ENCODE results near the gene USF2.

The USF2 gene

GRCh38 chr19:35247526-35248309 is 21.0 kb upstream of the USF2 start:
- DNase-seq (ENCODE audit: low read depth), result no peak
- TF ChIP-seq CTCF (conservative IDR thresholded peaks at IDR 0.05; ENCODE audit: low read depth, low read length), result peak; percentile 38
- peak overlapping the region; percentile 56 for H3K4me3 ChIP-seq (ENCODE audit: low read length)

GRCh38 chr19:35248310-35249145 is 20.2 kb upstream of the USF2 start, which contains the start of gene LSR:
TSS of gene LSR (plus strand) at chr19:35249002. CDS start at chr19:35249023, 21 bp downstream.
- no peak for TF ChIP-seq CTCF (conservative IDR thresholded peaks at IDR 0.05; ENCODE audit: low read depth, low read length)
- no peak for DNase-seq (ENCODE audit: low read depth)
- peak within 1 kb of the TSS; percentile 56 for H3K4me3 ChIP-seq (ENCODE audit: low read length)

DNA sequence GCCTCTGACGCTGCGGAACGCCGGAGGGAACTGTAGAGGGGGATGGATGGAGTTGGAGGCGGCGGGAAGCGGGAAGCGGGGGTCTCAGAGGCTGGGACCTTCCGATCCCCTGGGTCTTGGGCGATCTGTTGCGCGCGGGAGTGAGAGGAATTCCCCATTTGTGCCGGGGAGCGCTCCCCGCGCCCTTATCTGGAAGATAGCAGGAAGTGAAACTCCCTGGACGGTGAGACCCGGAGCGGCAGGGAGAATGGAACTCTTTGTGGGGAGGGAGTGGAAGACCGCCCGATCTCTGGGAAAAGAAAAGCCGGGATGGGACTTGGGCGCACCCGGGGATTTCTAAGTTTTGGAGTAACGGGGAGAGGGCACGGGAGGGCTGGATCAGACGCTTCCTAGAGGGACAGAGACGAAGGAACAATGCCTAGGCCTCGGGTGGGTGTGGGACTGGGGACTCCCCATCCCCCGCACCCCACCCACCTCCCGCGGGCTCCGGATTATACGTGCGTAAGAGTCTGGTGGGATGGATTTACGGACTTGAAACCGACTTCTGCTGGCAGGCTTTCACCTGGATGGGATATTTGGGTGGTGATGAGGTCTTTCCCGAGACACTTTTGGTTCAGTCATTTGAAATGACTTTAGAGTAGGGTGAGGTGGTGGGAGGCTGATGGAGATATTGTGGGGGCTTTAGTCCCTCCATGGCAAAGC is 19.5 kb upstream of the USF2 start:
- no peak for DNase-seq (ENCODE audit: low read depth)
- peak overlapping the region; percentile 56 for H3K4me3 ChIP-seq (ENCODE audit: low read length)
- no peak for TF ChIP-seq CTCF (conservative IDR thresholded peaks at IDR 0.05; ENCODE audit: low read depth, low read length)

DNA sequence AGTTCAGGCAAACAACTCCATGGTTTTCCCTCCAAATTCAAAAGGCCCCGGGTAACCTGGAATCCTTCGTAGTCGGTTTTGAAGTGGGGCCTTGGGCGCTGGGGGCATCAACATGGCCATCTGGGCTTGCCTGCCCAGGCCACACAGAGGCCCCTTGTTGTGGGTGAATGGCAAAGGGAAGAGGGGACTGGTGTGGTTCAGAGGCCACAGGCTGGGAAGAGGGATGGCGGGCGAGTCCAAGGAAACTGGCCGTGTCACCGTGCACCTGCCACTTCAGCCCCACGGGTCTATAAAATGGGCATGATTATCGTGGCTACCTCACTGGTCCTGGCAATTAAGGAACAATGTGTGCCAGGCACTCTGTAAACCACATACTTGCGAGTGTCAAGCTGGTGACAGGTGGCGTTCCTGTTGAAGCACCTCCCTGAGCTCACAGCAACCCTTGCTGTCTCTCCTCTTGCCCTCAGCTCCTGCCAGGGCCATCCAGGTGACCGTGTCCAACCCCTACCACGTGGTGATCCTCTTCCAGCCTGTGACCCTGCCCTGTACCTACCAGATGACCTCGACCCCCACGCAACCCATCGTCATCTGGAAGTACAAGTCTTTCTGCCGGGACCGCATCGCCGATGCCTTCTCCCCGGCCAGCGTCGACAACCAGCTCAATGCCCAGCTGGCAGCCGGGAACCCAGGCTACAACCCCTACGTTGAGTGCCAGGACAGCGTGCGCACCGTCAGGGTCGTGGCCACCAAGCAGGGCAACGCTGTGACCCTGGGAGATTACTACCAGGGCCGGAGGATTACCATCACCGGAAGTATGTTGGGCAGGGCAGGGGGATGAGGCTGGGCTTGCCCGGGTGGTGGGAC is 18.7 kb upstream of the USF2 start:
- H3K4me3 ChIP-seq (ENCODE audit: low read length), result peak overlapping the region; percentile 56
- no peak for TF ChIP-seq CTCF (conservative IDR thresholded peaks at IDR 0.05; ENCODE audit: low read depth, low read length)
- no peak for DNase-seq (ENCODE audit: low read depth)

- no peak overlapping the region for H3K4me3 ChIP-seq (ENCODE audit: low read length)
- DNase-seq (ENCODE audit: low read depth), result no peak
- TF ChIP-seq CTCF (conservative IDR thresholded peaks at IDR 0.05; ENCODE audit: low read depth, low read length), result no peak
Observed at GRCh38 chr19:35251456-35251855, 17.3 kb upstream of the USF2 start.
